Measurements from ENCODE around the gene TBC1D8. TPM values are rescaled to one million over a fixed set of nuclear protein-coding genes. Genes with fewer than 3 reads are reported as not detected.

TBC1D8 gene
- total RNA-seq, 6 experiments from 2014 or later = 1.2 to 2.0 (median 1.5) TPM

DNA sequence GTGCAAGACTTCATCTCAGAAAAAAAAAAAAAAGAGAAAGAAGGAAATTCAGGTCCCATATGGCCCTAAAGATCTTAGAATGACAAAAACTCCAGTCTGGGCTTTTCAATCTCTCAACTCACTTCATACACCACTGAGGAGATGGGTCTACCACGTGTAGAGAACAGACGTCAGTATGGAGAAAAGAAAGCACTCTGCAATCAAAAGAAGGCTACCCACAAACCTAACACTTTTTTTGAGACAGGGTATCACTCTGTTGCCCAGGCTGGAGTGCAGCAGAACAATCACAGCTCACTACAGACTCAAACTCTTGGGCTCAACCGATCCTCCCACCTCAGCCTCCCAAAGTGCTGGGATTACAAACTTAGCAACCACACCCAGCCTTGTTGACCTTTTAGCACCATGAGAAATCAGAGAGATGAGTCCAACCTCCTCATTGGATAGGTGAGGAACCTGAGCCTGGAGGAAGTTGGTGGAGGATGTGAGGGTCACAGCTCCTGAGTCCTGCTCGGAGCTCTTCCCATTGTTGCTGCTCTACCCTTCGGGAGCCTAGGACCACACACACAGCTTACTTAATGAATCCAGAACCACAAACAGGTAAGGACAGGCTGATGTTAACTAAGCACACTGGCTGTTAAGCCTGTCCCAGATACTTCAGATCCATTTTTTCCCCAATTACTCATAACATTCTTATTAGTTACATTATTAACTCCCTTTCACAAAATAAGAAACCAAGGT, 23.7 kb downstream of the TBC1D8 start:
- Mint-ChIP-seq H3K4me1 (ENCODE audit: low read depth) (peaks cover 32% of the 10 kb centered on the region), H3K4me3 (no peak overlapping the region), H3K27ac (no peak overlapping the region), H3K9me3 (no peaks in the 10 kb centered on the region), H3K36me3 (ENCODE audit: low read depth) (no peaks in the 10 kb centered on the region), H3K27me3 (ENCODE audit: insufficient read depth) (peaks cover 7% of the 10 kb centered on the region)
- TF ChIP-seq, protein P1, sequence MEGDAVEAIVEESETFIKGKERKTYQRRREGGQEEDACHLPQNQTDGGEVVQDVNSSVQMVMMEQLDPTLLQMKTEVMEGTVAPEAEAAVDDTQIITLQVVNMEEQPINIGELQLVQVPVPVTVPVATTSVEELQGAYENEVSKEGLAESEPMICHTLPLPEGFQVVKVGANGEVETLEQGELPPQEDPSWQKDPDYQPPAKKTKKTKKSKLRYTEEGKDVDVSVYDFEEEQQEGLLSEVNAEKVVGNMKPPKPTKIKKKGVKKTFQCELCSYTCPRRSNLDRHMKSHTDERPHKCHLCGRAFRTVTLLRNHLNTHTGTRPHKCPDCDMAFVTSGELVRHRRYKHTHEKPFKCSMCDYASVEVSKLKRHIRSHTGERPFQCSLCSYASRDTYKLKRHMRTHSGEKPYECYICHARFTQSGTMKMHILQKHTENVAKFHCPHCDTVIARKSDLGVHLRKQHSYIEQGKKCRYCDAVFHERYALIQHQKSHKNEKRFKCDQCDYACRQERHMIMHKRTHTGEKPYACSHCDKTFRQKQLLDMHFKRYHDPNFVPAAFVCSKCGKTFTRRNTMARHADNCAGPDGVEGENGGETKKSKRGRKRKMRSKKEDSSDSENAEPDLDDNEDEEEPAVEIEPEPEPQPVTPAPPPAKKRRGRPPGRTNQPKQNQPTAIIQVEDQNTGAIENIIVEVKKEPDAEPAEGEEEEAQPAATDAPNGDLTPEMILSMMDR (IDR thresholded peaks at IDR 0.05) = no peak
- no peak for DNase-seq

DNA sequence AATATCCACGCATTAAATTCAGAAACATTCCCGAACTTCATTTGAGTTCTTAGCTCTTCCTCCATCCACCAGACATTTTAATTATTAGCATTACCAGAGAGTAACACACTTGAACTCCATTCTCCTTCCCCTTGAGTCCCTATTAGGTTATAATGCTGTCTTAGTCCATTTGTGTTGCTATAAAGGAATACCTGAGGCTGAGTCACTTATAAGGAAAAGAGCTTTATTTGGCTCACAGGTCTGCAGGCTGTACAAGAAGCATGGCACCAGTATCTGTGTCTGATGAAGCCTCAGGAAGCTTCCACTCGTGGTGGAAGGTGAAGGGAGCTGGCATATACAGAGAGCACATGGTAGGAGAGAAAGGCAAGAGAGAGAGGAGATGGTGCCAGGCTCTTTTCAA, 25.4 kb downstream of the TBC1D8 start:
- Mint-ChIP-seq H3K4me1 (ENCODE audit: low read depth) (peaks cover 39% of the 10 kb centered on the region), H3K36me3 (ENCODE audit: low read depth) (no peaks in the 10 kb centered on the region), H3K27me3 (ENCODE audit: insufficient read depth) (peaks cover 3% of the 10 kb centered on the region; the same call in 1 of the 2 replicates), H3K4me3 (no peak overlapping the region), H3K9me3 (no peaks in the 10 kb centered on the region), H3K27ac (peak overlapping the region; percentile 85; the same call in 1 of the 2 replicates)
- DNase-seq = no peak
- TF ChIP-seq, protein P1 (IDR thresholded peaks at IDR 0.05) = no peak

DNA sequence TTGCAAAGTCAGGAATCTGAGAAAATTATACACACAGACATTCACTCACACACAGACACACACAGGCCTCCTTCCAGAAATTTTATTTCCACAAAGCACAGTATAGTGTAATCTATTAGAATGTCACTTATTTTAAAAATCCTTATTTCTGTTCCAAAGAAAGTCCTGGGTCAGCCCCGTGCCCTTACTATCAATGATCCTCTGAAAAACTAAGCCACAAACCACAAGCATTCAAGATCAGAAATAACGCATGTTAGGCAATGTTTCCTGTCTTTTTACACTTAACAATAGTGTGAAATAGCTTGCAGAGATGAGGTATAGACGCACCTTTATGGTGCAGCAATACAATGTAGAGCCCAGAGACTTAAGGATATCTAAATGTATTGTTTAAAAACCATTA, 25.8 kb downstream of the TBC1D8 start:
- peak overlapping the region; percentile 74; the same call in 1 of the 2 replicates for H3K4me3 Mint-ChIP-seq
- peak; percentile 3 for DNase-seq
- H3K27me3 Mint-ChIP-seq (ENCODE audit: insufficient read depth) = peaks cover 3% of the 10 kb centered on the region; the same call in 1 of the 2 replicates
- peak overlapping the region; percentile 85 for H3K27ac Mint-ChIP-seq
- no peaks in the 10 kb centered on the region for H3K9me3 Mint-ChIP-seq
- TF ChIP-seq, protein P1 (IDR thresholded peaks at IDR 0.05) = no peak
- peaks cover 44% of the 10 kb centered on the region for H3K4me1 Mint-ChIP-seq (ENCODE audit: low read depth)
- no peaks in the 10 kb centered on the region for H3K36me3 Mint-ChIP-seq (ENCODE audit: low read depth)

DNA sequence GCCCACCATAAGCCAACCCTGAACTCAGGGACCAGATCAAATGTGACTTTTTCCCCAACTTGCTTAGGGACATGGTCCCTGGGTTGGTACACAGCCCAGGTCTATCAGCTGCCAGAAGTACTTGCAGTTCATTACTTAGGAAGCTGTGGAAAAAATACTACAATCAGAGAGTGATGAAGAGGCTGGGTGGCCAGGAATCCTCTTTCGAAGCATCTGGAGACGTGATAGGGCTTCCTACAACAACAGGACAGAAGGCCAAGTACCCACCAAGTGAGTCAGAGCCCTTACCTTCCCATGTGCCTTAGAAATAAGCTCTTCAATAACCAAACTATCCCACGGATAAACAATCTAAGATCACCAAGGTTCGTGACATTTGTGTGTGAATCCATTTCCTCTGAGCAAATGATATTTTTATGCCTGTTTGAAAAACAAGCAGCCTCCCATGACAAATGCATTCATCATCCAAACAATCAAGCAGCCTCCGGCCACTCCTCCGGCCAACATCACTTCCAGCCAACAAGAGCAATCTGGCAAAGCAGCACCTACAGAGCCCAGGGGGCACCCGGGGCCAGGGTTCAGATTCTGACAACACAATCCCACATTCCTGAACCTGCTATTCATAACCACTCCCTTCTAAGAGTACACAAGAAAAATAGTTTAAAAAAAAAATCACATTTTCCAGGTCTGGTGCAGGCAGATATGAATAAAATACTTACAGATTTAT, 26.4 kb downstream of the TBC1D8 start:
- peak overlapping the region; percentile 85 for H3K27ac Mint-ChIP-seq
- TF ChIP-seq, protein P1 (IDR thresholded peaks at IDR 0.05) = no peak
- H3K27me3 Mint-ChIP-seq (ENCODE audit: insufficient read depth) = peaks cover 3% of the 10 kb centered on the region; the same call in 1 of the 2 replicates
- H3K9me3 Mint-ChIP-seq = no peaks in the 10 kb centered on the region
- peak overlapping the region; percentile 74 for H3K4me3 Mint-ChIP-seq
- H3K4me1 Mint-ChIP-seq (ENCODE audit: low read depth) = peaks cover 50% of the 10 kb centered on the region
- H3K36me3 Mint-ChIP-seq (ENCODE audit: low read depth) = no peaks in the 10 kb centered on the region
- peak; percentile 92 for DNase-seq

DNA sequence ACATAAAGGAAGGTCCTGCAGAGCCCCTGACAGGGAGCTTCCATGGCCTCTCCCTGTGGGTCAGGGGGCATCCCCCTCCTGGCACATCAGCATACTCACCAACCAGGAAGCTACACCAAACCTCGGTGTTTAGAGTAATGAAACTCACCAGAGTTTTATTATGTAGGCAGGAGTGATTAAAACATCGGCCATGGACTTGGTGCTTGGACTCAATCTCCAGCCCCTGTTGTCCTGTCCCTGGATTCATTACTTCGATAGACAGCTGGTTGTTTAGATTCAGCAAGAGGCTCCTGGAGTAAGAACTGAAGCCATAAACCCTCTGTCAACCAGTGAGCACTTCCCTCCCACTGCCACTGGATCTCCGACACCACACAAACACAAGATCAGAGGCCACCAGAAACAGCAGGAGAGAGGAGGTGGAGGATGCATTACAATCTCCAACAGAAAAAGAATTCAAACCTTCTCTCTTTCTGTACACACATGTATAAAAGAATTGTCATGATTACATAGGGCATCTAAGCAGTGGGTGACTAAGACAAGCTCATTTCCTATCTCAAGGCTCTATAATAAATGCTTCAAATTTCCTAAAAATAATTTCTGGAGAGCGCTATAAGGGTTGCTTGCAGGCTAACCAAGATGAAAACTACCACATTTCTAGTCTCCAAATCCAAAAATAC, 27.2 kb downstream of the TBC1D8 start:
- Mint-ChIP-seq H3K4me1 (ENCODE audit: low read depth) (peaks cover 58% of the 10 kb centered on the region), H3K27ac (peak overlapping the region; percentile 85), H3K4me3 (peak overlapping the region; percentile 74), H3K9me3 (no peaks in the 10 kb centered on the region), H3K36me3 (ENCODE audit: low read depth) (no peaks in the 10 kb centered on the region), H3K27me3 (ENCODE audit: insufficient read depth) (peaks cover 3% of the 10 kb centered on the region; the same call in 1 of the 2 replicates)
- peak; percentile 13 for DNase-seq
- TF ChIP-seq, protein P1 (IDR thresholded peaks at IDR 0.05) = no peak
